GM08714 (cell line): ENCODE results near the gene ERCC6.
A peak's percentile ranks its signal among the peaks of the same experiment; 100 is the strongest.

Source experiments
- H3K4me3 ChIP-seq: fragments of 200-500 bp; sonication (Bioruptor generic); 2 replicates; pipeline ENCODE4 v1.5.1; 2014; ENCODE audit warnings: mild to moderate bottlenecking, low read length, inconsistent platforms
- ZNF274 ChIP-seq: IDR thresholded peaks from 2 replicates; pipeline ENCODE4 v1.6.1; 2012; ENCODE audit warnings: mild to moderate bottlenecking, low read depth, low read length

The ERCC6 gene

DNA sequence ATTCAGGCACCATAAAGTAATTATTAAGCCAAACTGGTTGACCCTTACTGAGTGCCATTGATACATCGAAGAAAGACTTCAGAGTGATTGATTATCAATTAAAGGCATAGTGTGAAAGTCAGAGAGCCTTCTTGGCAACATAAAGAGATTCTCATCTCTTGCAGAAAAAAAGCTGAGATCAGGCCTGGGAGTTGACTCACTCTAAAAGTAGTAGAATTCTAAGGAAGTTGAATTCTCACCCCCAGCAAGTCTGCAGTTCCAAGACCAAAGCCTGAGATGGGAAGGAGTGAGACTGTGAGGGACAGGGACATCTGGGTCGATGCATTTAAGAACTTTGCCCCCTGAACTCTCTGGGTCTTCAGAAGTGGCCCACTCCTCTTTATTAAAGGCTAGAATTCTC lies 21.6 kb upstream of the ERCC6 start:
- no peak overlapping the region for H3K4me3 ChIP-seq

DNA sequence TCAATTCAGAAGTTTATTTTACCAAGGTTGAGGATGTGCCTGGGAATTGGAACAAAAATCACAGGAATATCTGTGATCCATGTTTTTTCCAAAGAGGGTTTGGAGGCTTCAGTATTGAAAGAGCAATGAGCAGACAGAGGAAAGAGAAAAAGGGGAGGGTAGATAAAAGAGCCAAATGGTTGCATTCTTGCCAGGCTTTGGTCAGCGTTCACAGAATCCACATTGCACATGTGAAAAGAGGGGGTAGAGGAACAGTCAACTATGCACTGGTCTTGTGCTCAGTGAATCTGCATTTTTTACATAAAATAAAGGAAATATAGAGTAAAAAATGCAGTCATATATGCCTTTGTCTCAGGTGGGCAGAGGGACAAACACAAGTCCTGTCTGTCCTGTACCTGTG lies 20.6 kb upstream of the ERCC6 start:
- TF ChIP-seq ZNF274: no peak

More for the DNA sequence above, 21.6 kb upstream of the ERCC6 start:
- TF ChIP-seq ZNF274: no peak

DNA sequence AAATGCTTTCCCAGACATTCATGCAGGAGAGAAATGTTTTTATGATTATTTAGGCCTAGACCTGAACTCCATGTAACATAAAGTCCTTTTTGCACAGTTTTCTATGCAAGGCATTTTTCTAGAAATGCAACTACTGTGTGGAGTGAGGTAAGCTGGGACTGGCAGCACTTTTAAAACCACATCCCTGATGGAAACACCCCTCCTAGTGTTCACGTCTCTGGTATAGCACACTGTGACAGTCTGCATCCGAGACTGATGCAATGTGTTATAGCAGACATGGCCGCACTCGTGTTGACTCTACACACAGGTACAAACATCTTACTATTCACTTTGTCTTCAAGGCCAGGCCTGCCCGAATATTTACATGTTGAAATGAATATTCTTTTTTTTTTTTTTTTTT lies 19.3 kb upstream of the ERCC6 start:
- no peak for TF ChIP-seq ZNF274
- H3K4me3 ChIP-seq: no peak overlapping the region

More for the DNA sequence above, 20.6 kb upstream of the ERCC6 start:
- H3K4me3 ChIP-seq: no peak overlapping the region

DNA sequence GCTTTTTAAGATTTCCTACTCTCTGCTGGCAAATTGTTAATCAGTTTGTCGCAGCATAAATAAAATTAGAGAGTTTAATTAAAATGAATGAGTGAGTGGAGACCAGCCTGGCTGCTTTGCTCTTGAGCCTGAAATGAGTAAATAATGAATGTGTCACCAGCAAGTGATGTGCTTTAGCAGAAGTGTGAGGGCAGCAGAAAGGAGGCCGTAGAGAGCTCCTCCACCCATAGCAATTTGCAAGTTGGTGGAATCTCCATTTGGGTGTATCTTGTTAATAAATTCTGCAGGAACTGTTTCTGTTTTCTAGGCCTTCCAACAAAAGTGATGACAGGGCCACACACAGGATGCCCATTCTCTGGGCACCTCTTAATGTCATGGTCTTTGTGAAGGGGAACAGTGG lies 18.8 kb upstream of the ERCC6 start:
- TF ChIP-seq ZNF274: no peak
- no peak overlapping the region for H3K4me3 ChIP-seq

DNA sequence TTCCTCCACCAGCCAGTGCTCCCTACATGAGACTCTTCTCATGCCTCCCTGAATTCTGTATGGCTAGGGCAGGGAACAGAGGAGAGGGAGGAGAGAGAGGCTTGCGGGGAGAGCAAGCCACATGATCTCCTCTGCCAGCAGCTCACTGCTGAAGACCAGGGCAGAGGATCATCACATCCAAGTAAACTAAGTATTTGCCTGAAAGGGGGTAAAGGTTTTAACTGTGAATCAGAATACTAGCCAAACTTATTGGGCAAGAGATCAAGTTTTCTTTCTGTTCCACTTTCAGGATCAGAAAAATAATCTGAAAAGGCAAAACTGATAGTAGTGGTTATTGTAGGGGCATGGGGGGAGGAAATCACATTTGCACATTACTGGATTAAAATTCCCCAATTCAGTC lies 17.8 kb upstream of the ERCC6 start:
- H3K4me3 ChIP-seq: no peak overlapping the region
- no peak for TF ChIP-seq ZNF274

DNA sequence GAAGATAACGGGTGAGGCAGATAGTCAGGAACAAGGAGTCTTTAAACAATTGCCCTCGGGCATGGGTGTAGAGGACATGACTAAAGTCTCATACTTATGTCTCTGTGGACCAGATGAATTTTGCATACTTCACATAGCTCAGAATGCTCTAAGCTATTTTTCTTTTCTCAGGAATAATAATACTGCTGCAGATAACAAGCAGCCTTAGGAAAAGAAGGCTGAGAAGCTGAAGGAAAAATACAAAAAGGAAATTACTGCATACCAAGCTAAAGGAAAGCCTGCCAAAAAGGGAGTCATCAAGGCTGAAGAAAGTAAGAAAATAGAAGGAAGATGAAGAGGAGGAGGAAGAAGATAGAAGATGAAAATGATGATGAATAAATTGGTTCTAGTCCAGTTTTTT lies 13.4 kb upstream of the ERCC6 start:
- no peak for TF ChIP-seq ZNF274
- H3K4me3 ChIP-seq: no peak overlapping the region

DNA sequence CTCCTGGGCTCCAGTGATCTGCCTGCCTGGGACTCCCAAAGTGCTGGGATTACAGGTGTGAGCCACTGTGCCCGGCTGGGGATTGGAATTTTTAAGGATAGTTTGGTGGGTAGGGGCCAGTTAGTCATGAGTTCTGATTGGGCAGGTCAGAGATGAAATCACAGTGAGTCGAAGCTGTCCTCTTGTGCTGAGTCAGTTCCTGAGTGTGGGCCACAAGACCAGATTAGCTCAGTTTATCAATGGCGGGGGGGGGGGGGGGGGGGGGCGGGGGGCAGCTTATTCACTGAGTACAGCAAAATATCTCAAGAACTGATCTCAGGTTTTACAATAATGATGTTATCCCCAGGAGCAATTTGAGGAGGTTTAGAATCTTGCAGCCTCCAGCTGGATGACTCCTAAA lies 11.6 kb upstream of the ERCC6 start:
- H3K4me3 ChIP-seq: no peak overlapping the region
- no peak for TF ChIP-seq ZNF274

DNA sequence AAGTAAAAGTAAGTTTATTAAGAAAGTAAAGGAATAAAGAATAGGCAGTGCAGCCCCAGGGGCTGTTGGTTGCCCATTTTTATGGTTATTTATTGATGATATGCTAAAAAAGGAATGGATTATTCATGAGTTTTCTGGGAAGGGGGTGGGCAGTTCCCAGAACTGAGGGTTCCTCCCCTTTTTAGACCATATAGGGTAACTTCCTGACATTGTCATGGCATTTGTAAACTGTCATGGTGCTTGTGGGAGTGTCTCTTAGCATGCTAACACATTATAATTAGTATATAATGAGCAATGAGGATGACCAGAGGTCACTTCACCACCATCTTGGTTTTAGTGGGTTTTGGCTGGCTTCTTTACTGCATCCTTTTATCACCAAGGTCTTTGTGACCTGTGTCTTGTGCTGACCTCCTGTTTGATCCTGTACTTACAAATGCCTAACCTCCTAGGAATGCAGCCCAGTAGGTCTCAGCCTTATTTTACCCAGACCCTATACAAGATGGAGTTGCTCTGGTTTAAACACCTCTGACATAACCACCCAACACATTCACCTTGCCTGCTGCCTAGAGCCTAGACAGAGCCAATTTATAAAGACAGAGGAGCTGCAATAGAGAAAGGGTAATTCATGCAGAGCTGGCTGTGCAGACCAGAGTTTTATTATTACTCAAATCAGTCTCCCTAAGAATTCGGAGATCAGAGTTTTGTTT lies 10.9 kb upstream of the ERCC6 start:
- H3K4me3 ChIP-seq: no peak overlapping the region
- TF ChIP-seq ZNF274: no peak

DNA sequence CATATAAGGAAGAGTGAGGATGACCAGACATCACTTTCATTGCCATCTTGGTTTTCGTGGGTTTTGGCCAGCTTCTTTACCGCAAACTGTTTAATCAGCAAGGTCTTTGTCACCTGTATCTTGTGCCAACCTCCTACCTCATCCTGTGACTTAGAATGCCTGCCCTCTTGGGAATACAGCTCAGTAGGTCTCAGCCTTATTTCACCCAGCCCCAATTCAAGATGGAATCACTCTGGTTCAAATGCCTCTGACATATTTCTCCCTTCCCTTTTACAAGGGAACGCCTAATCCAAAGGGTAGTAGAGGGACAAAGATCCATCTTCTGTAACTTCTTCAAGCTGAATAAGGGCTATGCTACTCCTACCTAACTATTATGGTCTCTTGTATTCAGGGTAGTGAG lies 4.7 kb upstream of the ERCC6 start:
- no peak overlapping the region for H3K4me3 ChIP-seq
- no peak for TF ChIP-seq ZNF274

DNA sequence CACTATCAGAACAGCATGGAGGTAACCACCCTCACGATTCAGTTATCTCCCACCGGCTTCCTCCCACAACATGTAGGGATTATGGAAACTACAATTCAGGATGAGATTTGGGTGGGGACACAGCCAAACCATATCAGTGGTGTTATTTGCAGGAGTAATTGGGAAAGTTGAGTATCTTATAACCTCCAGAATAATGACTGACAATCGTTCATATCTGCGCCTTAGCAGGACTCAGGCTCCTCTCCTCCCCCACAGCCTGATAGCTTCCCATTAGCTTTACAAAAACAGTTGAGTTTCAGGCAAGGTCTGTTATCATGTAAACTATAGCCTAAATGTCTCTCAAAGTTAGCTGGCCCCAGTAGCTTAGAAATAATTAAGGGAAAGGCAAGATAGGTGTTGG lies 3.4 kb upstream of the ERCC6 start:
- H3K4me3 ChIP-seq: no peak overlapping the region
- no peak for TF ChIP-seq ZNF274

DNA sequence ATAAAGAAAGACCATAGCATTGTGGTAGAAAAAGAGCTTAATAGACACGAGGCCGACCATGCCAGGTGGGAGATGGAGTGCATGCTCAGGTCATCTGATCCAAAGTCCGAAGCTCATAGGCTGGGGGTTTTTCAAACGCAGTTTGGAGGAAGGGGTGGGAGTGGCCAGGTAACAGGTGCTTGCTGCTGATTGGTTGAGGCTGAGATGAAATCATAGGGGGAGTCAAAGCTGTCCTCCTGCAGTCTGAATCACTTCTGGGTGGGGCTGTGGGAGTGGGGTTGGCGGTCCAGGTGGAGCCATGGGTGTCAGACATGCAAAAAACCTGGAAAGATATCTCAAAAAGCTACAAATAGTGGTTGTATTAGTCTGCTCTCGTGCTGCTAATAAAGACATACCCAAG lies 2.8 kb upstream of the ERCC6 start:
- H3K4me3 ChIP-seq: no peak overlapping the region
- TF ChIP-seq ZNF274: no peak

DNA sequence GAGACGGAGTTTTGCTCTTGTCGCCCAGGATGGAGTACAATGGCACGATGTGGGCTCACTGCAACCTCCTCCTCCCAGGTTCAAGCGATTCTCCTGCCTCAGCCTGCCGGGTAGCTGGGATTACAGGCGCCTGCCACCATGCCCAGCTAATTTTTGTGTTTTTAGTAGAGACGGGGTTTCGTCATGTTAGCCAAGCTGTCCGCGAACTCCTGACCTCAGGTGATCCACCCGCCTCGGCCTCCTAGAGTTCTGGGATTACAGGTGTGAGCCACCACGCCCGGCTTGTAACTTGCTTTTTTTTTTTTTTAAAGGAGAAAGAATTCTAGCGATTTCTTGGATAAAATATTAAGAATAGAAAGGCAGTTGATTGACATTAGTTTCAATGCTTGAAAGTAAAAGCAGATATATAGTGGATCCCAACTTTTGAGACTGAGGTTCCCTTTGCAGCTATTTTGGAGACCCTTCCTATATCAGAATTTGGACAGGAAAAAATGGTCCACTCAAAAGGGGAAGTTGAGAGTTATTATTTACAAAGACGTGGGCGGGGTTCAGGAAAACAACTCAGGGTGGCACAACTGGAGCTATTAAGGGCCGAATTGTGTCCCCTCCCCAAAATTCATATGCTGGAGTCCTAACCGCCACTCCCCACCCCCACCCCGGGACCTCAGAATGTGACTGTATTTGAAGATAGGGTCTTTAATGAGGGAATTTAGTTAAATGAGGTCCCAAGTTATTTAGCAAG lies 1.3 kb upstream of the ERCC6 start:
- H3K4me3 ChIP-seq: no peak overlapping the region

DNA sequence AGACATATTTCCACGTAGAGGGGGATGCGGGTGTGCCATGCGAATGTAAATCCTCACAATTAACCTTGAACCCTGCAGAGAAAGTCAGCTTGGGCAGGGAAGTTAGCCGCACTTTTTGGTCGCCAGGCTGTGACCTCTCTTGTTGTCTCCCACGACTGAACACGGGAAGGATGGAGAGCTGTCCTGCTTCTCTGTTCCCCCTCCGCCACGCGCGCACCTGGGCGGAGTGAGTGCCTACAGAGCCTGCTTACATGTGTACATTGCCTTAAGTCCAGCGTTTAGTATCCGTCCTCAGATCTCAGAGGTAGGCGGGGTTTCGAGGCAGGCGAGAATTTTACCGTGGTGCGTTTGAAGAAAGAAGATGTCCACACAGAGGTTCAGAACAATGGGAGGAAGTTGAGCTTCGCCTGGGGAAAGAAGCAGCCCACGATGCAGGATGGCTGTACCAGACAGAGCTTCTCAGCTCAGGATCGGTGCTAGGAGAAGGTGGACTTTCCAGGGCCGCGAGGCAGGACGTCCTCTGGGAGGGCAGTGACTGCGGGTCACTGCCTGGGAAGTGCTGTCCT lies 482 bp upstream of the ERCC6 start:
- TF ChIP-seq ZNF274: no peak

More for the DNA sequence above, 1.3 kb upstream of the ERCC6 start:
- no peak for TF ChIP-seq ZNF274

DNA sequence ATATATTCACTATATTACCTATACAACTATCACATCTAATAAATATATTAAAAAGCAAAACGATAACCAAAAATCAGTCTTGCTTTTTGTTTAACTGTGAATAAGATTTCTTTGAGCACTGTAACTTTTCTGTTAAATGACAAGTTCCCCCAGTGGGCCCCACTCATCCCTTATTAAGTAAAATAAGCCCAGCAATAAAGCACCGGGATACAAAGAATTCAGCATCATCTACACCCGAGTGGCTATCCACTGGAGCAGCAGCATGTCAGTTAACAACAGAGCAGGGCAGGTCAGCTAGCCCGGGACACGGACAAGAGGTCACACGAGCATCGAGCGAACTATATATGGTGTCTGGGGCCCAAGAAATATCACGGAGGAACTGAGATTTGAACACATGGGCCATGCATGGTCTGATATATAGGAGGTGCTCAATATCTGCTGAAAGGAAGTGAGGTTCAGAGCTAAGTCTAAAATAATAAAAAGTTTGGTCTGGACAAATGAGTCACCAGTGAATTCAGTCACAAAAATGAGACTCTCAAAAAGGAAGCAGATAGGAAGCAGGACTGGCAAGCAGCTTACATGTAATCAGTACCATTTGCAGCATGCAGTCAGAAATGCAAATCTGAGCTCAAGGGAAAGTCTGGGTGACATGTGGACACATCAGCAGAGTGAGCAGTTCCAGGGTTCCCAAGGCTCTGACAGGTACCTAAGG lies 4.1 kb downstream of the ERCC6 start:
- no peak for TF ChIP-seq ZNF274
- H3K4me3 ChIP-seq: peak overlapping the region; percentile 26; the same call in 1 of the 2 replicates

More for the DNA sequence above, 482 bp upstream of the ERCC6 start:
- H3K4me3 ChIP-seq: peak overlapping the region; percentile 75; the same call in 1 of the 2 replicates
